Parathyroid adenoma (tissue), 2 donors: ENCODE results near the gene STK33.

Experiments
- H2AFZ ChIP-seq: fragments of 300-600 bp; sonication (generic); one replicate; pipeline ENCODE4 v1.7.0; 2017; ENCODE audit warnings: antibody characterized with exemption, mild to moderate bottlenecking
- H3K27ac ChIP-seq: fragments of 300-600 bp; sonication (generic); one replicate; pipeline ENCODE4 v1.7.0; 2017
- H3K27me3 ChIP-seq: fragments of 300-600 bp; sonication (generic); one replicate; pipeline ENCODE4 v1.7.0; 2017; ENCODE audit warnings: low read length; ENCODE audit not compliant: control insufficient read depth, insufficient read depth
- H3K36me3 ChIP-seq: fragments of 300-600 bp; sonication (generic); one replicate; pipeline ENCODE4 v1.7.0; 2017; ENCODE audit warnings: low read length; ENCODE audit not compliant: control insufficient read depth, insufficient read depth
- H3K4me1 ChIP-seq: fragments of 300-600 bp; sonication (generic); one replicate; pipeline ENCODE4 v1.7.0; 2017; ENCODE audit warnings: control low read depth
- H3K4me2 ChIP-seq: fragments of 300-600 bp; sonication (generic); one replicate; pipeline ENCODE4 v1.7.0; 2017; ENCODE audit warnings: low read length
- H3K4me3 ChIP-seq: fragments of 300-600 bp; sonication (generic); one replicate; pipeline ENCODE4 v1.7.0; 2017; ENCODE audit warnings: low read depth, low read length
- H3K79me2 ChIP-seq: fragments of 300-600 bp; sonication (generic); one replicate; pipeline ENCODE4 v1.7.0; 2017; ENCODE audit warnings: control low read depth
- H3K9ac ChIP-seq: fragments of 300-600 bp; sonication (generic); one replicate; pipeline ENCODE4 v1.7.0; 2017; ENCODE audit warnings: mild to moderate bottlenecking
- H3K9me3 ChIP-seq: fragments of 300-600 bp; sonication (generic); one replicate; pipeline ENCODE4 v1.7.0; 2017; ENCODE audit warnings: low read length; ENCODE audit not compliant: control insufficient read depth
- TF ChIP-seq, protein P1 (sequence below): fragments of 300-600 bp; sonication (generic); IDR thresholded peaks from one replicate; pipeline ENCODE4 v1.7.0; 2017; ENCODE audit warnings: antibody characterized with exemption, mild to moderate bottlenecking
- donor health status: primary hyperparathyroidism.

Gene STK33

GRCh38 chr11:8366316-8366715, 227.7 kb downstream of the STK33 start:
- no peaks in the 10 kb centered on the region for H3K9me3 ChIP-seq
- H2AFZ ChIP-seq, result no peak overlapping the region
- H3K4me3 ChIP-seq, result no peak overlapping the region
- no peaks in the 10 kb centered on the region for H3K27me3 ChIP-seq
- TF ChIP-seq, protein P1, sequence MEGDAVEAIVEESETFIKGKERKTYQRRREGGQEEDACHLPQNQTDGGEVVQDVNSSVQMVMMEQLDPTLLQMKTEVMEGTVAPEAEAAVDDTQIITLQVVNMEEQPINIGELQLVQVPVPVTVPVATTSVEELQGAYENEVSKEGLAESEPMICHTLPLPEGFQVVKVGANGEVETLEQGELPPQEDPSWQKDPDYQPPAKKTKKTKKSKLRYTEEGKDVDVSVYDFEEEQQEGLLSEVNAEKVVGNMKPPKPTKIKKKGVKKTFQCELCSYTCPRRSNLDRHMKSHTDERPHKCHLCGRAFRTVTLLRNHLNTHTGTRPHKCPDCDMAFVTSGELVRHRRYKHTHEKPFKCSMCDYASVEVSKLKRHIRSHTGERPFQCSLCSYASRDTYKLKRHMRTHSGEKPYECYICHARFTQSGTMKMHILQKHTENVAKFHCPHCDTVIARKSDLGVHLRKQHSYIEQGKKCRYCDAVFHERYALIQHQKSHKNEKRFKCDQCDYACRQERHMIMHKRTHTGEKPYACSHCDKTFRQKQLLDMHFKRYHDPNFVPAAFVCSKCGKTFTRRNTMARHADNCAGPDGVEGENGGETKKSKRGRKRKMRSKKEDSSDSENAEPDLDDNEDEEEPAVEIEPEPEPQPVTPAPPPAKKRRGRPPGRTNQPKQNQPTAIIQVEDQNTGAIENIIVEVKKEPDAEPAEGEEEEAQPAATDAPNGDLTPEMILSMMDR, result no peak
- H3K4me1 ChIP-seq, result no peaks in the 10 kb centered on the region
- no peak overlapping the region for H3K27ac ChIP-seq
- no peak overlapping the region for H3K9ac ChIP-seq
- H3K36me3 ChIP-seq, result no peaks in the 10 kb centered on the region
- no peak overlapping the region for H3K4me2 ChIP-seq
- H3K79me2 ChIP-seq, result no peaks in the 10 kb centered on the region

DNA sequence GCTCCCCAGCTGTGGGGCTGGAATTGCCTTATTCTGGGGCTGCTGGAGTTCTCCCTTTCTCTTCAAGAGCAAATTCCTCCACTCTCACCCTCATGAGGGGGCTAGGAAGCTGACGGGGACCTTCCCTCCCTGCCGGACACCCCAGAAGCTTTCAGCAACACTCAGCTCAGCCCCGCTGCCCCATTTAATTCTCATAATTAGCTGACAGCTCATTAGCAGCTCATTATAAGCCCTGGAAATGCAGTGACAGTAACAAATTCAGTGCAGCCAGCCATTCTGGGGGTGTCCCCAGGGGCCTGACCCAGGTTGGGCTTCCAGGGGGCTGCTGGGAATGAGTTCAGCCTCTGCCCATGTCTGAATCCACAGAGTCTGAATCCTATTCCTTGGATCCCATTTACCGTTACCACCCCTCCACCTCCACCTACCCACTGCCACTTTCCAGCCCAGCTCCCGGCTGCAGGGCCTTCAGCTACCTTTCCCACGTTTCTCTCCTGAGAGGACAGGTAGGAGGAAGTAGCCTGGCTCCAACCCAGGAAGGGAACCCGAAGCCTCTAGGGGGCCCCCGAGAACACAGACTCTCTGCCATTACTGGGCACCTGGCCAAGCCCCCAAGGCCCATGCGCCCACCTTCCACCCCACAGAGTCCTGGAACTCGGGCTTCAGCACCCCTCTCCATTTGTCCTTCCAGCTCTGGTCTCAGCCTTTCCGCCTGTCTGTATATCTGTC, 228.6 kb downstream of the STK33 start:
- no peak overlapping the region for H2AFZ ChIP-seq
- H3K4me1 ChIP-seq, result no peaks in the 10 kb centered on the region
- no peak overlapping the region for H3K4me2 ChIP-seq
- no peaks in the 10 kb centered on the region for H3K36me3 ChIP-seq
- H3K4me3 ChIP-seq, result no peak overlapping the region
- no peak overlapping the region for H3K27ac ChIP-seq
- no peaks in the 10 kb centered on the region for H3K79me2 ChIP-seq
- TF ChIP-seq, protein P1, result no peak
- no peaks in the 10 kb centered on the region for H3K27me3 ChIP-seq
- no peak overlapping the region for H3K9ac ChIP-seq
- H3K9me3 ChIP-seq, result no peaks in the 10 kb centered on the region

- H2AFZ ChIP-seq, result no peak overlapping the region
- no peaks in the 10 kb centered on the region for H3K27me3 ChIP-seq
- H3K36me3 ChIP-seq, result no peaks in the 10 kb centered on the region
- TF ChIP-seq, protein P1, result no peak
- no peak overlapping the region for H3K9ac ChIP-seq
- H3K27ac ChIP-seq, result no peak overlapping the region
- no peaks in the 10 kb centered on the region for H3K4me1 ChIP-seq
- H3K4me3 ChIP-seq, result no peak overlapping the region
- H3K9me3 ChIP-seq, result no peaks in the 10 kb centered on the region
- H3K79me2 ChIP-seq, result no peaks in the 10 kb centered on the region
- H3K4me2 ChIP-seq, result no peak overlapping the region
Measured at GRCh38 chr11:8363921-8364320, 230.1 kb downstream of the STK33 start.

DNA sequence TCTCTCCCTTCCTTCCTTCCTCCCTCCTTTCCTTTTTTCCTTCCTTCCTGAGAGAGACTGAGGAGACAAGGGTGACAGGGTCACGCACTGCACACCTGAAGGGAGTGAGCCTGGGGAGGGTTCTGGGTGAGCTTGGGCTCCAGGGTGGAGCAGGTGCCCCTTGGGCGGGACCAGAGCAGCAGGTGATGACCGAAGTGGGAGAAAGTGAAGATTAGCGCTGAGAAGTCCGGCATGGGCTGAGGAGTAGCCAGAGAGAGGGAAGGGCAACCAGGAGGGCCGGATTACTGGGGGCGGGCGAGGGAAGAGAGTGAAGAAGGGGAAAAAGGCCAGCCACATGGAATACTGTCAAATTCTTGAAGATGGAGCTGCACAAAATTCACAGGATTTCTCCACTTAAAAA, 231.1 kb downstream of the STK33 start:
- H3K36me3 ChIP-seq, result no peaks in the 10 kb centered on the region
- no peak overlapping the region for H3K4me3 ChIP-seq
- no peak overlapping the region for H3K9ac ChIP-seq
- no peak overlapping the region for H3K27ac ChIP-seq
- no peaks in the 10 kb centered on the region for H3K79me2 ChIP-seq
- TF ChIP-seq, protein P1, result no peak
- no peak overlapping the region for H3K4me2 ChIP-seq
- no peak overlapping the region for H2AFZ ChIP-seq
- H3K27me3 ChIP-seq, result no peaks in the 10 kb centered on the region
- H3K9me3 ChIP-seq, result no peaks in the 10 kb centered on the region
- H3K4me1 ChIP-seq, result no peaks in the 10 kb centered on the region

DNA sequence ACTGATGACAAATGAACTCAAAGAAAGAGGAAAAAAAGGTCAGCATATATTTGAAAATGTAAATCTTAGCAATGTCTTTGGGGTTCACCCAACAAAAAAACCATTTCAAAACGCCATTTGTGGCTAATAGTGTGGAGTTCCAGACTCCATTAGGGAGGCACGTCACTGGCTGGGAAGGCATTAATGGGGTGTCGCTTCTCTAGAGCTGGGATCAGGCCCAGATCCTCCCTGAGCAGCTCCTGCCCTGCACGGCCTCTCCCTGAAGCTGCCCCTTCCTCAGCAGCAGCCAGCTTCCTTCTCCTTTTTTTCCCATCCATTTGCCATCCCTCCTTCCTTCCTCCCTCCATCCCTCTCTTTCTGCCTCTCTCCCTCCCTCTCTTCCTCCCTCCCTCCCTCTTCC, 231.5 kb downstream of the STK33 start:
- Histone ChIP-seq H3K27ac (no peak overlapping the region), H2AFZ (no peak overlapping the region), H3K4me2 (no peak overlapping the region), H3K79me2 (no peaks in the 10 kb centered on the region), H3K9me3 (no peaks in the 10 kb centered on the region), H3K27me3 (no peaks in the 10 kb centered on the region), H3K4me1 (no peaks in the 10 kb centered on the region), H3K36me3 (no peaks in the 10 kb centered on the region), H3K4me3 (no peak overlapping the region), H3K9ac (no peak overlapping the region)
- TF ChIP-seq, protein P1, result no peak
